Effector memory CD8-positive, alpha-beta T cell (primary cell): ENCODE data around the gene FMNL3.

Experiments used
- ATAC-seq: fragments of 150-1000 bp; cut with Tn5 transposase; replicated peaks from 2 replicates; pipeline ENCODE4 v1.10.0; 2021; ENCODE audit warnings: mild to moderate bottlenecking, moderate library complexity
- DNase-seq, 3 experiments: peaks; one replicate each; pipeline ENCODE4 v3.0.0; 2021
- H3K27ac Mint-ChIP-seq, 2 donors: one replicate each; pipeline ENCODE4 v1.8.0; 2022; ENCODE audit warnings: mild to moderate bottlenecking in 2 of 2, mixed read lengths in 2 of 2, moderate library complexity in 2 of 2
- H3K27me3 Mint-ChIP-seq, 2 donors: one replicate each; pipeline ENCODE4 v1.8.0; 2022; ENCODE audit warnings: mixed read lengths in 2 of 2
- H3K36me3 Mint-ChIP-seq: one replicate; pipeline ENCODE4 v1.8.0; 2022; ENCODE audit warnings: mild to moderate bottlenecking, moderate library complexity, mixed read lengths; ENCODE audit not compliant: insufficient read depth
- H3K4me1 Mint-ChIP-seq, 2 donors: one replicate each; pipeline ENCODE4 v1.8.0; 2022; ENCODE audit warnings: low read depth in 2 of 2, mixed read lengths in 2 of 2
- H3K4me3 Mint-ChIP-seq, 2 donors: one replicate each; pipeline ENCODE4 v1.8.0; 2022; ENCODE audit warnings: mild to moderate bottlenecking in 2 of 2, mixed read lengths in 2 of 2, moderate library complexity in 2 of 2
- H3K9me3 Mint-ChIP-seq, 2 donors: one replicate each; pipeline ENCODE4 v1.8.0; 2022; ENCODE audit warnings: mixed read lengths in 2 of 2

FMNL3 gene

GRCh38 chr12:49664591-49665239, 42.5 kb downstream of the FMNL3 start:
- ATAC-seq: no peak
- peaks cover 61% of the 10 kb centered on the region in 2 donors for H3K4me1 Mint-ChIP-seq
- H3K27me3 Mint-ChIP-seq: no peaks in the 10 kb centered on the region
- H3K27ac Mint-ChIP-seq: peak overlapping the region; percentile 97 to 98
- no peak for DNase-seq
- peak overlapping the region in 1 of 2 donors; percentile 74 for H3K4me3 Mint-ChIP-seq
- no peaks in the 10 kb centered on the region for H3K9me3 Mint-ChIP-seq
- H3K36me3 Mint-ChIP-seq: peaks cover 7% of the 10 kb centered on the region

- DNase-seq: no peak
- peak overlapping the region; percentile 71 to 74 for H3K4me3 Mint-ChIP-seq
- peaks cover 60% of the 10 kb centered on the region in 2 donors for H3K4me1 Mint-ChIP-seq
- peak overlapping the region; percentile 97 to 98 for H3K27ac Mint-ChIP-seq
- ATAC-seq: no peak
- H3K36me3 Mint-ChIP-seq: peaks cover 10% of the 10 kb centered on the region
- no peaks in the 10 kb centered on the region for H3K27me3 Mint-ChIP-seq
- no peaks in the 10 kb centered on the region for H3K9me3 Mint-ChIP-seq
These were observed 43.0 kb downstream of the FMNL3 start for GRCh38 chr12:49664167-49664566.

DNA sequence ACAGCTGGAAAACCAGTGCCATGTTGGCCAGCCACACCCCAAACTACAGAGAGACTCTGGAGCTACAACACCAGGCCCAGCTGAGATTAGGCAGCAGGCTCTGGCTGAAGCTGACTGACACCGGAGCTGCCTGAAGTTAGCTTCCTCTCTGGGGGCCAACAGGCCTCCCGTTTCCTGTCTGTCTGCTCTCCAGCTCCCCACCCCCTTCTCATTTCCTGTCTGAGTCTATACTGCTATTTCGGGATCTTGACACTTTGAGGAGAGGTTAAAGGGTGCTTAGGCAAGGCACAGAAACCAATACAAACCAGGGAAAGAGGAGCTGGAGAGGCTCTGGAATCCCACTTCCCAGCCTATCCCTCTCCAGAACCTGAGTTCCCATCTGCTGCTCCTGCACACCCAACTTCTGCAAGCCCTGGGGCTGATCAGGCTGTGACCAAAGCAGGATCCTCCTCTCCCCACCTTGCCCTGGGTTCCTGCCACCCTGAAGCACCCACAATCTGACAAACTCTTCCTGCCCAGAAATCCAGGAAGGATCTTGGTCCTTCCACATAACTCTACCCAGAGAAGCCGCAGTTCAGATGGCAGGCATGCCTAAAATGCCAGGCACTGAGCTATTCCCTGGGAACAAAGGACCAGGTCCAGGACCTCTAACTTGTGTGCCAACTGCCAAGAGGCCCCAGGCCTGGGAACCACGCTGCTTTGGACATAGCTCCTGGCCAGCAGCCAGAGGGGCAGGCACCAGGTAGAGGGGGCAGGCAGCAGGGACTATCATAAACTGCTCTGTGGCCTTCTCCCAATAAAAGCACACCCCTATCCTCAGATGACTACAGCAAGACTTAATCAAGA, 44.0 kb downstream of the FMNL3 start:
- Mint-ChIP-seq H3K4me3 (peak overlapping the region; percentile 71 to 74), H3K9me3 (no peaks in the 10 kb centered on the region), H3K36me3 (peaks cover 10% of the 10 kb centered on the region), H3K27me3 (no peaks in the 10 kb centered on the region), H3K4me1 (peaks cover 56 to 57% of the 10 kb centered on the region in 2 donors), H3K27ac (peak overlapping the region; percentile 97 to 98)
- ATAC-seq (peak; percentile 99), DNase-seq (peak; percentile 60 to 68 (median 64))

- Mint-ChIP-seq H3K9me3 (no peaks in the 10 kb centered on the region), H3K27me3 (no peaks in the 10 kb centered on the region), H3K36me3 (peaks cover 10% of the 10 kb centered on the region), H3K4me3 (peak overlapping the region; percentile 71 to 74), H3K27ac (peak overlapping the region; percentile 97 to 98), H3K4me1 (peaks cover 53 to 60% of the 10 kb centered on the region in 2 donors)
- ATAC-seq: no peak
- no peak for DNase-seq
These were observed 45.5 kb downstream of the FMNL3 start for GRCh38 chr12:49661746-49662145.

DNA sequence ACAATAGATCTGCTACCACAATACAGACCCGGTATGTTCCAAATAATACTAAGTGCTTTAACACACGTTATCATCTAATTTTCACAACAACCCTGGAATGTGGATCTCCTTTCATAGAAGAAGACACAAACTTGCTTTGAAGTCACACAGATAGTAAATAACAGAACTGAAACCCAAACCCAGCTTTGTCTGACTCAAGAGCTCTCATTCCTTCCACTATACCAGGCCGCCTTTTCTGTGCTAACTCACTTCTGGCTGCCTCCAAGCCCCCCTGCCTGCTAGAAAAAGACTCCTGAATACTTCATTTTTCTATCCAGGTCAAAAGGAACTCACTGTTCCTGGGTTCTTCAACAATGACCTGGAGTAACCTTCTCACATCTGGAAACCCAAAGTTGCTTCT, 46.0 kb downstream of the FMNL3 start:
- Mint-ChIP-seq H3K36me3 (peaks cover 10% of the 10 kb centered on the region), H3K27me3 (no peaks in the 10 kb centered on the region), H3K4me1 (peaks cover 53 to 58% of the 10 kb centered on the region in 2 donors), H3K4me3 (peak overlapping the region; percentile 71 to 74), H3K9me3 (no peaks in the 10 kb centered on the region), H3K27ac (peak overlapping the region; percentile 97 to 98)
- no peak for DNase-seq
- ATAC-seq: no peak

- no peak for DNase-seq
- peak overlapping the region in 1 of 2 donors; percentile 35 for H3K27ac Mint-ChIP-seq
- H3K27me3 Mint-ChIP-seq: no peaks in the 10 kb centered on the region
- no peaks in the 10 kb centered on the region for H3K9me3 Mint-ChIP-seq
- ATAC-seq: no peak
- H3K4me3 Mint-ChIP-seq: no peak overlapping the region
- H3K36me3 Mint-ChIP-seq: peaks cover 10% of the 10 kb centered on the region
- H3K4me1 Mint-ChIP-seq: peaks cover 45 to 48% of the 10 kb centered on the region in 2 donors
These were observed 47.5 kb downstream of the FMNL3 start for GRCh38 chr12:49659753-49660152.

- Mint-ChIP-seq H3K36me3 (peaks cover 12% of the 10 kb centered on the region), H3K27ac (peak overlapping the region; percentile 65 to 84), H3K4me3 (no peak overlapping the region), H3K4me1 (peaks cover 31 to 36% of the 10 kb centered on the region in 2 donors), H3K9me3 (no peaks in the 10 kb centered on the region), H3K27me3 (no peaks in the 10 kb centered on the region)
- no peak for ATAC-seq
- DNase-seq: no peak
These were observed 48.9 kb downstream of the FMNL3 start for GRCh38 chr12:49658276-49658675.

DNA sequence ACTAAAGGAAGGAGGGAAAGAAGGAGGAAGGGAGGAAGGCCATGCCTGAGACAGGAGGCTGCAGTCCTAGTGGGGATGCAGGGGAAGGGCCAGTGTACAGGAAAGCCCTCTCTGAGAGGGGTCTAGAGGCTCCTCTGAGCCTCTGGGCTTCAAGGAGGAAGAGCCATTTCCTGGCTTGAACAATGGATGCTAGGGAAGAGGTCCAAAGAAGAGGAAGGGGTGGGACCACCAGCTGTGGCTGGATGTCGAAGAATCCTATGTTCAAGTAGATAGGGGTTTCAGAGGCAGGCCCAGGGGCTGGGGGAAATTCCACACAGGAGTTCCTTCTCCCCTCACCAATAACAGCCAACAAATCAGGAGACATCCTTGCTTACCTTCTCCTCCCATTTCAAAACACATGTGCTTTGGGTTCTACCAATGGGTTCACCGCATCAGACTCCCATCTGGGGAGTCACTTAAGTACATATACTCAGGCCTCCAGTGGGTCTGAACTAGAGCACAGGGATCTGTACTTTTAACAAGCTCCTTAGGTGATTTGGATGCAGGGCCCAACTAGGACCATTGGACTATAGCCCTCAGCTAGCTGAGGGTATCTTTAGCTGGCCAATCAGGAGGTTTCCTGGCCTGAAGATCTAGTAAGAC, 51.5 kb downstream of the FMNL3 start:
- H3K36me3 Mint-ChIP-seq: peaks cover 15% of the 10 kb centered on the region
- H3K27me3 Mint-ChIP-seq: no peaks in the 10 kb centered on the region
- ATAC-seq: no peak
- H3K4me1 Mint-ChIP-seq: peaks cover 11 to 14% of the 10 kb centered on the region in 2 donors
- H3K4me3 Mint-ChIP-seq: no peak overlapping the region
- H3K27ac Mint-ChIP-seq: peak overlapping the region; percentile 6 to 84
- no peak for DNase-seq
- H3K9me3 Mint-ChIP-seq: no peaks in the 10 kb centered on the region

DNA sequence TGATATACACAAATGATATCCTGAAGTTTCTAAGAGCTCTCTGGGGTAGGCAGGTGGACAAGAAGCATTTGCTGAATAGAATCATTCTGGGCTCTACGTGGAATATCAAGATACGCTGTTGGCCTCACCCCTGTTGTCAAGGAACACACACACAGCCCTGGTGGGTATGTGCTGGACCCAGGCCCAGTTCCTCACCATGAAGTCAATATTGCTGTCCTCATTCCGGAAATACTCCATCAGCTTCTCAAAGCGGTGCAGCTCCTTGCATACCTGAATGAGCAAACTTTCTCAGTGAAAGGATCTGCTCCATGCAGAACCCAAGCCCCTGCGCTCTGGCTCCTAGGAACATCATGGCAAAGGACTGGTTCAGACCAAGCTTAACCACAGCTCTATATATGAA, 52.5 kb downstream of the FMNL3 start:
- peak overlapping the region in 1 of 2 donors; percentile 6 for H3K27ac Mint-ChIP-seq
- no peaks in the 10 kb centered on the region for H3K9me3 Mint-ChIP-seq
- H3K36me3 Mint-ChIP-seq: peaks cover 17% of the 10 kb centered on the region

DNA sequence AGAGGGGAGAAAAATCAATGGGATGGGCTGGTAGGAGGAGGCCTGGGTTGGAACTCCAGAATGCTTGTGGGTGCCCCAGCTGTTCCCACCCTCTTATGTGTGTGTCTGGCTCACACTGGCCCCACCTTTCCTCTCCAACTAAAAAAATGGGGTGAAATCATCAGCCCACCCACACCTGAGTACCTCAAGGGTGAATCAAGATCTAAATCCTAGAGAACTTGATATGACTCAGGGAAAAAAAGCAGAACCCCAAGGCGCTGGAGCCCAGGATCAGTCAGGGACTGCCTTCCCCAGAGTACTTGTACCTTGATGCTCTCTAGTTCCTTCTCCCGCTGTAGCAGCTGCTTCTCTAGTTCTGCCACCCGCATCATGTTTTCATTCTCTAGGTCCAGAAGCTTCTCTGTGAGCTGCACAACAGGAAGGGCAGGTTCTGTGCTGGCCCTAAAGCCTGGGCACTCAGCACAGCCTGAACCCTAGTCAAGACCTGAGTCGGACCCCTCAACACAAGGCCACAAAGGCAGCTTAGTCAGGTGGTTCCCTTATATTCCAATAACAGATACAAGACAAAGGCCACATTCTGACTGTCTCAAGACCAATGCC, 54.2 kb downstream of the FMNL3 start:
- Mint-ChIP-seq H3K4me3 (no peak overlapping the region), H3K27ac (peak overlapping the region; percentile 44 to 72), H3K27me3 (no peaks in the 10 kb centered on the region), H3K4me1 (peaks cover 14 to 17% of the 10 kb centered on the region in 2 donors), H3K9me3 (no peaks in the 10 kb centered on the region), H3K36me3 (peaks cover 18% of the 10 kb centered on the region)
- DNase-seq (no peak), ATAC-seq (no peak)

More for the DNA sequence above, 52.5 kb downstream of the FMNL3 start:
- H3K4me3 Mint-ChIP-seq: no peak overlapping the region
- DNase-seq (no peak), ATAC-seq (no peak)
- no peaks in the 10 kb centered on the region for H3K27me3 Mint-ChIP-seq
- peaks cover 9 to 11% of the 10 kb centered on the region in 2 donors for H3K4me1 Mint-ChIP-seq

GRCh38 chr12:49651855-49652254, 55.4 kb downstream of the FMNL3 start:
- ATAC-seq (no peak), DNase-seq (no peak)
- Mint-ChIP-seq H3K27ac (peak overlapping the region in 1 of 2 donors; percentile 72), H3K4me1 (peaks cover 9 to 10% of the 10 kb centered on the region in 2 donors), H3K9me3 (no peaks in the 10 kb centered on the region), H3K4me3 (no peak overlapping the region), H3K36me3 (peaks cover 18% of the 10 kb centered on the region), H3K27me3 (no peaks in the 10 kb centered on the region)

DNA sequence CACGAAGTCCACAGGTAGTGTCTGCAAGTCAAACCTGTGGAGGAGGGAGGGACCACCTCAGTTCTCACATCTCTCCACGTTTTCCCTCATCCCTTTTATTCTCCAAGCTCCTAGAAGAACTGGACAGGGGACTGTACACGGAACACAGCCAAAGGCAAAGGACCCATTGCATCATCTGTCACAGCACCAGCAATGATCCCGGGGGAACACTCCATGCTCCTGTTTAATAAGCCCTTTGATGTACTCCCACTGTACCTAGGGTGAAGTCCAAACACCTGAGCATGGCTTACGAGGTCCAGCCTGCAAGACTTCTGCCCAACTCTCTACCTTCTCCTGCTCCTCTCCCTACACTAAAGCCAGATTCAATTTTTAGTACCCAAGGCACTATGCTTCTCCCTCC, 57.3 kb downstream of the FMNL3 start:
- Mint-ChIP-seq H3K4me3 (no peak overlapping the region), H3K9me3 (no peaks in the 10 kb centered on the region), H3K4me1 (peaks cover 16 to 21% of the 10 kb centered on the region in 2 donors), H3K27ac (peak overlapping the region; percentile 4 to 82), H3K36me3 (peaks cover 18% of the 10 kb centered on the region), H3K27me3 (no peaks in the 10 kb centered on the region)
- DNase-seq: no peak
- no peak for ATAC-seq

GRCh38 chr12:49649445-49649844, 57.8 kb downstream of the FMNL3 start:
- peaks cover 20 to 25% of the 10 kb centered on the region in 2 donors for H3K4me1 Mint-ChIP-seq
- no peaks in the 10 kb centered on the region for H3K9me3 Mint-ChIP-seq
- H3K36me3 Mint-ChIP-seq: peaks cover 18% of the 10 kb centered on the region
- no peak overlapping the region for H3K4me3 Mint-ChIP-seq
- ATAC-seq (no peak), DNase-seq (no peak)
- H3K27me3 Mint-ChIP-seq: no peaks in the 10 kb centered on the region
- peak overlapping the region; percentile 4 to 82 for H3K27ac Mint-ChIP-seq
